GM19239 (cell line): ENCODE results near the gene M6PR.

Experiments used
- DNase-seq: peaks from one replicate; pipeline ENCODE4 v3.0.0; 2011; ENCODE audit warnings: low spot score; ENCODE audit not compliant: insufficient read length
- FAIRE-seq: peaks from 2 replicates; lab custom pipeline; 2011; peaks lifted over from hg19 to GRCh38; lab: Jason Lieb, UNC

The M6PR gene

DNA sequence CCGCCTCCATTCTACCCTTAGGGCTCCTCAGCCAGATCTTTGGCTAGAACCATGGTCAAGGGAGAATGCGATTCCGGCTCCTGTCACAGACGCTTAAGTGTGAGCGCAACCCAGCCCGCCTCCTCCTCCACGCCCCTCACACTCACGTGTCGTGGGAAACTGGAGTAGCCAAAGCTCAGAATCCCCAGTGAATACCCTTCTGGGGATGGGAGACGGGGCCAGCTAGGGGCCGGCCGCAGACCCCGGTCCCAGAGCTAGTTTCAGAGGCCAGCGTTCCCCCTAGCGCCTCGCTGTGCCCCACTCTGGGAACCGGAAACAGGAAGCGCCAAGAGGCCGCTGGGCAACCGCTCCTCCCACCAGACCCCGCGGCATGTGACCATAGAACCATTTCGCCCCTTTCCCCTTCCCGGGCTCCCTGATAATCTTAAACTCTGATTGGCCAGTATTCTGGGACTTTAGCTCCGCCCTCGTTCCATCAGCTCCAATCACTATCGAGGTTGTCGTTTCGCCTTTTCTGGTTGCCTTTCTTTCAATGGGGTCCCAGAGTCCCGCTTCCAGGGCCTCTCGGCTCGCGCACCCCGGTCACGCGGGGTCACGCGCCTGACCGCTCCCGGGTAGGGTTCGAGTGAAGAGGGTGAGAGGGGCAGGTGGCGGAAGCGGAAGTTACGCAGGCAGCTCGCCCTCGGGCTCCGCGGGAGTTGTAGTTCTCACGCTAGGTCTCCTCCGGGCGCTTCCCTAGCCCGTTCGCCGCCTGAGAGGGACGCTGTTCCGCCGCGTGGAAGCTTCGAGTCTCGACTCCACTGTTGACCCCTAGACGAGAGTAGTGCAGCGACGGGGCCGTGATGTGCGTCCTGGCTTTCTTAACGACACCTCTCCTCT is at the start of gene M6PR:
M6PR (minus strand) TSS at position 304 of the 879 bp plus-strand sequence. CDS start 3,241 bp downstream, outside the sequence.
- FAIRE-seq (peak; percentile 99), DNase-seq (peak; percentile 73)

GRCh38 chr12:8996682-8997405 is 47.4 kb upstream of the M6PR start:
- DNase-seq (peak; percentile 23), FAIRE-seq (peak; percentile 94)

- FAIRE-seq = no peak
- DNase-seq = no peak
Measured at GRCh38 chr12:8995021-8995775, 45.8 kb upstream of the M6PR start.

DNA sequence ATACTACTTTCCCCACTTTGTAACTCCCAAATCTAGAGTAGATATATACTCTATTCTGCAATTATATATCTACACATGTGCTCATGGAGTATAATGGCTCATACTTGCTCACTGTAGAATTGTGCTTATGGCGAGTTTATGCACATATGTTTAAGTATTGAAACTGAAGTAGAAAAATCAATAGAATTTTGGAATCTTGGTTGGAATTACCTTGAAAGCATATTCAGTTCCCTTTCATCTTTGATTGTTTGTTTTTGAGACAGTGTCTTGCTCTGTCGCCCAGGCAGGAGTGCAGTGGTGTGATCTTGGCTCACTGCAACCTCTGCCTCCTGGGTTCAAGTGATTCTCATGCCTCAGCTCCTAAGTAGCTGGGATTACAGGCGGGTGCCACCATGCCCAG is 44.4 kb upstream of the M6PR start:
- DNase-seq (no peak), FAIRE-seq (no peak)

DNA sequence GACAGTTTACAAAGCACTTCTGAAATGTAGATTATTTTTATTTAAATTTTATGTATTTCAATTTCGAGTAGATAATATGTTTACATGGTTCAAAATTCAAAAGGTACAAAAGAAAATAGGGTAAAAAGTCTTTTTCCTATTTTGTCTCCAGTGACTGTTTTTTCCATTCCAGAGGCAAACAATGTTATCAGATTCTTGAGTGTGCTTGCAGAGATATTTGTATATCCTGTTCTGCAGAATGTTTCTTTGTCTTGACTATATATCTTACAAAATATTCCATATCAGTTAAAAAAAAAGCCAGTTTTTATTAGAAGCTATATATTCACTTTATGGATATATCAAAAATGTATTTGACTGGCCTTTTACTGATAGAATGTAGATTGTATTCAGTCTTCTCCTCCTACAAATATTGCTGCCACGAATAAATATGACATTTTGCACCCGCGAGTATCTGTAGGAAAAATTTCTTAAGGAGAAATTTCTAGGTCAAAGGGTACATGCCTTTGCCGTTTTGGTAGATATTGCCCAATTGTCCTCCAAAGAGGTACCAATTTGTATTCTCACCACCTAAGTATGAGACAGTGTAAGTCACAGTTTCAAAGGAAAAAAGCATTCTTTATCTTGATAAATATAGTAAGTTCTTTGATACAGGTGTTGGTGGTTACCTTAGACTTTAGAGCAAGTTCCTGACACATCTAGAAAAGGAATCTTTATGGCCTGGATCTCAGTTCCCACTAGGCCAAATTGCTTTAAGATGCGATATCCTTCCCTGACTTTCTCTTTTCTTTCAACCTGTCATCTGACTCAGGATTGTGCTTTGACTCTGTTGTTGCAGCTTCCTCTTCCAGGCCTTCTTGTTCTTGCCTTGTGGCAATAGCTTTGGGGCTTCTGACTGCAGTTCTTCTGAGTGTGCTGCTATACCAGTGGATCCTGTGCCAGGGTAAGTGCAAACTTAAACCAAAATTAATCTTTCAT is 42.2 kb upstream of the M6PR start:
- no peak for DNase-seq
- peak; percentile 63 for FAIRE-seq

DNA sequence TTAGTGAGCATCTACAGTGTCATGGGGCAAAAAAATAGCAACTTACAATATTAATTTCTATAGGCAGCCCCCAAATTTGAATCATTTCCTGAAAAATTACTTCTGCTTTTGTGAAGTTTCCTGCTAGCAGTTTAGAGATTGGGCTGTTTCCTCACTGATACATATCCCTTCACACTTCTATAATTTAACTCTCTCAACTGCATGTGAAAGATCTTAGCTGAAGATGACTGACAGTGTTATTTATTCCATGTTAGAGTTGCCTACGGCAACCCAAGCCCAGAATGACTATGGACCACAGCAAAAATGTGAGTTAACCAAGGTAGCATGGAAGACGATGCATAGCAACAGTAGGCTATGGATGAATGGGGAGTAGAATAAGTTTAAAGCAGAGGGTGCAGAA is 40.0 kb upstream of the M6PR start, which contains the start of gene KLRG1:
KLRG1 (plus strand) TSS at position 134 of the 400 bp plus-strand sequence; CDS start at position 224, 90 bp downstream.
- no peak for DNase-seq
- FAIRE-seq = no peak

GRCh38 chr12:8987685-8988084 is 38.2 kb upstream of the M6PR start:
- DNase-seq (no peak), FAIRE-seq (peak; percentile 89)

GRCh38 chr12:8987163-8987562 is 37.7 kb upstream of the M6PR start:
- DNase-seq (no peak), FAIRE-seq (no peak)

DNA sequence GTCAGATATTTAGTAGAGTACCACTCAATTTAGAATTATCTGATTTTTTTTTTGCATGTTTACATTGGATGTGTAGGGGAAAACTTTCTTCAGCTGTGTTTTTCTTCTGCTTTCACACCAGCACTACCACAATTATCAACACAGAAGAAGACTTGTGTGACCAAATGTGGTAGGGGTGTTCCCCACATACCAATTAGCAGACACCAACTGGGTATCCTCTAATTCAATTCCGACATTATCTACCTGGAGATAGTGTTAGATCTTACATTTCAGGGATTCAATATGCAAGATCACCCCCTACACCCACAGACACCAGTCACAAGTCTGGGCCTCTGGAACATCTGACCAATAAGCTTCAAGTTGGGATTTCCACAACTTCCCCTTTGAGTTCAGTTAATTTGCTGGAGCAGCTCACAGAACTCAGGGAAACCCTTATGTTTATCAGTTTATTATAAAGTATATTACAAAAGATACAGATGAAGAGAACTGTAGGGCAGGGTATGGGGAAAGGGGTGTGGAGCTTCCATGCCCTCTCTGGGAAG is 35.8 kb upstream of the M6PR start:
- no peak for FAIRE-seq
- no peak for DNase-seq

GRCh38 chr12:8980137-8980536 is 30.7 kb upstream of the M6PR start:
- DNase-seq (no peak), FAIRE-seq (no peak)

GRCh38 chr12:8970432-8970831 is 21.0 kb upstream of the M6PR start:
- DNase-seq (no peak), FAIRE-seq (no peak)

DNA sequence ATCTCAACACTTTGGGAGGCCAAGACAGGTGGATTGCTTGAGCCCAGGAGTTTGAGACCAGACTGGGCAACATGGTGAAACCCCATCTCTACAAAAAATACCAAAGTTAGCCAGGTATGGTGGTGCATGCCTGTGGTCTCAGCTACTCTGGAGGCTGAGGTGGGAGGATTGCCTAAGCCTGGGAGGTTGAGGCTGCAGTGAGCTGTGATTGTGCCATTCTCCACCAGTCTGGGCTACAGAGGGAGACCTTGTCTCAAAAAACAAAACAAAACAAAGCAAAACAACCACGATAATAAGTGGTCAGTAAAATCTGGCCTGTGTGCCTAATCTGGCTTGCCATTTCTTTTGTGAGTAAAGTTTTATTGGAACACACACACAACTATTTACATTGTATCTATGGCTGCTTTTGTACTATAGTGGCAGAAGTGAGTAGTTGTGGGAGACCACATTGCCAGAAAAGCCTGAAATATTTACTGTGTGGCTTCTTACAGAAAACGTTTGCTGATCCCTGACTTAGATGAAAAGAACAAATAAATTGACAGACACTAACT is 20.5 kb upstream of the M6PR start:
- FAIRE-seq (no peak), DNase-seq (no peak)

- FAIRE-seq = no peak
- DNase-seq = no peak
Measured at GRCh38 chr12:8968761-8969160, 19.3 kb upstream of the M6PR start.

DNA sequence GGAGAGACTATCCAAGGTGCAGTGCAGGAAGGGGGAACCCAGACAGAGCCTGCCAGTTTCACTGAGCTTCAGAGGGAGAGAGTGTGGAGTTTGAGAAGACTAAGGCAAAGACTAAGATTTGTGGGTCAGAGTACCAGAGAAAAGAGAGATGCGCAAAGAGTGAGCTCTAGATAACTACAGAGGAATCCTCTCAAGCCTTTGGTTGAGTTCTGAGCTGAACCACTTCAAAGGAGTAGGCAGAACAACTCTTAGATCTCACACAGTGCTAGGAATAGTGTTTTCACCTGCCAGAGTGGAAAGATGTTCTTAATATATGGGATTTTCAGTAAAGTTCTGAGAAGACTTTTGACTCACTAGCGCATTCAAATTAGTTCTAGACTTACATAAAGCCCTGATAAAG is 10.7 kb upstream of the M6PR start:
- DNase-seq (no peak), FAIRE-seq (no peak)

- DNase-seq = no peak
- no peak for FAIRE-seq
Measured at GRCh38 chr12:8958066-8958465, 8.6 kb upstream of the M6PR start.

DNA sequence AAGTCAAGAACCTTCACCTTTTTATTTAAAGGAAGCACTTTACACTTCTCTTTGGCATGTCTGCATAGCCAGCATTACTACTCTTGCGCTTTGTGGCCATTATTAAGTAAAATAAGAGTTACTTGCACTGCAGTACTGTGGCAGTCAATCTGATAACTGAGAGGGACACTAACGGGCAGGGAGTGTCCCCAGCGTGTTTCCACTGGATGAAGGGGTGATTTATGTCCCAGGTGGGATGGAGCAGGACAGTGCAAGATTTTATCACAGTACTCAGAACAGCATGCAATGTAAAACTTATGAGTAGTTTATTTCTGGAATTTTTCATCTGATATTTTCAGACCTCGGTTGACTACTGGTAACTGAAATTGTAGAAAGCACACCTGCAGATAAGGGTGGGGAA is 8.1 kb upstream of the M6PR start:
- no peak for DNase-seq
- no peak for FAIRE-seq

DNA sequence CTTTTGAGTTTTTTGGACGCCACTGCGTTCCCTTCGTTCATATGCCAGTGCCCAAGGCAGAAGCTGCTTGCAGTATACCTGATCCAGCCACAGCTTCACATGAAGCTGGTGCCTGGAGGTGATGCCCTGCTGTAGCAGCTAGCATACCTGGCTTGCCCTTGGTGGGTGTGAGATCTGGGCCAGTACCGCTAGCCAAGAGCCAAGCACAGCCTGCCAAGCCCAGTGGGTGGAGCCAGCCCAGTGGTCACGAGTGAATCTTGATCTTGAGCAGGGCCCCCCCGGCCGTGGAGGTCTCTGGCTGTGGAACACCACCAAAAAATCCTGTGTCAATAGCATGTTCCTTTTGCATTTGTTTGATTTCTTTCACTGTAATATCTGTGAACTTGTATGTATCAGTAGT is 7.3 kb upstream of the M6PR start:
- no peak for FAIRE-seq

DNA sequence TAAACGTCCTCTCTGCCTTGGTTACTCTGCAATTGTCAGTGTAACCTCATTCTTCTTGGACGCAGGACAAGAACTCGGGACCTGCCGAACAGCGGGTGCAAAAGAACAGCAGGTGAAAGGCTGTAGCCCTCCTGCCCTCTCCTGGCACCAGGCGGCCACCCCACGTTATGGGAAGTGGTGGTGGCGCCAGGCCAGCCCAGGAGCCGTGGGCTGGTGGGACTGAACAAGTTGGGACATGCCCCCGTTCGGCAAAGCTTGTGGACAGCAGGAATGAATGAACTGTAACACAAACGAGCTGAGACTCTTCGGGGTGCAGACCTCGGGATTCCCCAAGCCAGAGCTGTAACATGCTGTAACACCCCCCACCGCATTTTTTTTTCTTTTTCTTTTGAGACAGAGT is 6.6 kb upstream of the M6PR start:
- no peak for FAIRE-seq
- DNase-seq = no peak

More for the DNA sequence above, 7.3 kb upstream of the M6PR start:
- DNase-seq = no peak
